ENCODE data around the gene FANCC. TPM values are rescaled to one million over a fixed set of nuclear protein-coding genes. Genes with fewer than 3 reads are reported as not detected.
A peak's percentile ranks its signal among the peaks of the same experiment; 100 is the strongest.

FANCC gene
- total RNA-seq, 1 donor from 2014 or later, result 35.4 TPM

DNA sequence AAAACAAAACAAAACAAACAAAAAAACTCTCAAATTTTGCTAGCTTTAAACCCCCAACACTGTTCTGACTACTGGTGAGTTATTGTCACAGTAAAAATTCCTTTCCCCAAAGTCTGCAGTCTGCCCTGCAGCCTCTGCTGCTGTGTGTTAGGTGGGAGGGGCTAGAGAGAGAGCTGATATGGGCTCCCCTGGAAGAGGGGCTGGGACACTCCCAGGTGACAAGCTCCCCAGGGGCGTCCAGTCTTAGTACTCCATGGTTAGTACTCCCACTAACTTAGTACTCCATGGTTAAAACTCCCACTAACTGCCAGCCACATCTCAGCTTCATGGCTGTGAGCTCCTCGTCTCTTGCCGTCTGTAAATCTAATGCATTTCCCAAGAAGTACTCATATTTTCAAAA is 191.9 kb downstream of the FANCC start:
- peak; percentile 45 for DNase-seq (ENCODE audit: low spot score)

- DNase-seq (ENCODE audit: low spot score), result peak; percentile 62
Observed at GRCh38 chr9:95124582-95125367, 192.7 kb downstream of the FANCC start.

GRCh38 chr9:95120781-95121370 is 196.6 kb downstream of the FANCC start:
- DNase-seq (ENCODE audit: low spot score), result no peak

GRCh38 chr9:95118596-95118995 is 198.9 kb downstream of the FANCC start:
- no peak for DNase-seq (ENCODE audit: low spot score)

- no peak for DNase-seq (ENCODE audit: low spot score)
Observed at GRCh38 chr9:95116808-95117204, 200.7 kb downstream of the FANCC start.

GRCh38 chr9:95116002-95116807 is 201.3 kb downstream of the FANCC start:
- DNase-seq (ENCODE audit: low spot score), result no peak

- DNase-seq (ENCODE audit: low spot score), result no peak
Observed at GRCh38 chr9:95115104-95115503, 202.4 kb downstream of the FANCC start.

DNA sequence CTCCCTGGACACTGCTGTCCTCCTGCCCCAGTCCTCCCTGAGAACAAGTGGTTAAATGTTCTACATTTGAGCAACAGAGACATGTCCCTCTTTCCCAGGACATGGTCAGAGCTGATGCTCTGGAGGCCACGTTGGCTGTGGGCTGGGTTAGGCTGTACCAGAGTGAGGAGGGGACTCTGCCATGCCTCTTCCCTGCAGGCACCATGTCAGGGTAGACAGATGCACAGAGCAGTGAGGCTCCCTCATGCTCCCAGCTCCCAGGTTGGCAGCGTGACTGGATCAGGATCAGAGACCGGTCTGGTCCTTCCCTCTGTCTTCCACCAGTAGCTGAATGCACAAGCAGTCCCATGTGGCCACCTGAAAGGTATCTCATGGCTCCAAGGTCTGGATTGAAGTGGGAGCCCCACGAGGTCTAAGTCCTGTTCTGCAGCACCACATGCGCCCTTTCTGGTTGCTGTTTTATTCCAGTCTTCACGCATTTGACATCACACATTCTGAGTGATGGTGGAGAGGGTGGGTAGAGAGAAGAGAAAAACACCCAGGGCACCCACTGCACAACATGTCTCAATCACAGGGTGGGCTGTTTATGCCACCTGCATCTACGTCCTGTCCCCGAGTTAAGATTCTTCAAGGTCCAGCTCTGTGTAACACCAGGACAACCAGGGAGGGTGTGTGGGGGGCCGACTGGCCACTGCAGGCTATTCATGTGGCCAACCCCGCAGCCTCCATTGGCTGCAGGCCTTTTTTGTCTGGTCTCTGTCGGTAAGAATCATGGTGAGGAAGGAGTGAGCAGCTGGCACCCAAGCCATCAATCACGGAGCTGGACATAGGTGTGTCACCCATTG is 204.9 kb downstream of the FANCC start:
- no peak for DNase-seq (ENCODE audit: low spot score)

DNA sequence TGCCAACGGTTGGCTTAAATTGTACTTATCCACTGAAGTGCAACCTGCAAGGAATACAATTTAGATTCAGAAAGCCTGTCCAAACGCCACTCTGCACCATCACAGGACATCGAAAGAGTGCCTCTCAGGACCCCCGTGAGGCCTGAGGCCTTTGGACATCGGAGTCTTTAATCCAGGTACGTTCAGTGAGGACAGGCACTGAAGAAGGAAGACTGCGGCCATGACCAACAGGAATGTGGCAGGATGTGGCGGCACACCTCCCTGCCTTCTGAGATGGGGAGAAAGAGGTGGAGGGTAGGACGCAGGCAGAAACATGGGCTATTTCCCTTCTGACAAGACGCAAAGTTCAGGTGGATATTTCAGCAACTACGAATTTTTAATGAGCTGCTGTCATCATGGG is 205.8 kb downstream of the FANCC start:
- DNase-seq (ENCODE audit: low spot score), result no peak

GRCh38 chr9:95110921-95111525 is 206.5 kb downstream of the FANCC start:
- DNase-seq (ENCODE audit: low spot score), result no peak

- no peak for DNase-seq (ENCODE audit: low spot score)
Observed at GRCh38 chr9:95109456-95109855, 208.1 kb downstream of the FANCC start.

DNA sequence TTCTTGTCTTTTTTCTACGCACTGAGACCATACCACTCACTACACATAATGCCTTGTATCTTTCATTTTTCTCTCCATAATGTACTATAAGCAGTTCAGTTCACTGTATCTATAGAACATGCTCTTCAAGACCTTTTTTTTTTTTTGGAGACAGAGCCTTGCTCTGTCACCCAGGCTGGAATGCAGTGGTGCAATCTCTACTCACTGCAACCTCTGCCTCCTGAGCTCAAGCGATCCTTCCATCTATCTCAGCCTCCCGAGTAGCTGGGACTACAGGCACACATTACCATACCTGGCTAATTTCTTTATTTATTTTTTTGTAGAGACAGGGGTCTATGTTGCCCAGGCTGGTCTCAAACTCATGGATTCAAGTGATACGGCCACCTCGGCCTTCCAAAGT is 208.7 kb downstream of the FANCC start:
- no peak for DNase-seq (ENCODE audit: low spot score)

DNA sequence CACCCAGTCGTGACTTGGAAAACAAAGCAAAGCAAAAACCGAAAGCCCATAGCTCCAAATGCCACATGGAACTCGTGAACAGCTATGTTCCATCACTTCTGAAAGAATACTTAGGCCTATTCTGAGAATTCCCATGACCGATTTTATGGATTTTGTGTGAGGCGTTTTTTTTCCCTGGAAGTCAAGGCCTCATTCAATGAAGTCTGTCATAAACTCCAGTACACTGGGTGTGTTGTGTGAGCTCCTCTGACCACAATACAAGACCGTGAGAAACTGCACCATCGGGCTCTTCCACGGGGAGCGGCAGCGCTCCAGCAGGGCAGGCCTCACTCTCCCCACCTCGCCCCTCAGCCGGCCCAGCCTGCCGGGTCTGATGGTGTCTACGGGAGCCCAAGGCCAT is 209.5 kb downstream of the FANCC start:
- no peak for DNase-seq (ENCODE audit: low spot score)

- DNase-seq (ENCODE audit: low spot score), result peak; percentile 76
Observed at GRCh38 chr9:95107001-95107749, 210.3 kb downstream of the FANCC start.

DNA sequence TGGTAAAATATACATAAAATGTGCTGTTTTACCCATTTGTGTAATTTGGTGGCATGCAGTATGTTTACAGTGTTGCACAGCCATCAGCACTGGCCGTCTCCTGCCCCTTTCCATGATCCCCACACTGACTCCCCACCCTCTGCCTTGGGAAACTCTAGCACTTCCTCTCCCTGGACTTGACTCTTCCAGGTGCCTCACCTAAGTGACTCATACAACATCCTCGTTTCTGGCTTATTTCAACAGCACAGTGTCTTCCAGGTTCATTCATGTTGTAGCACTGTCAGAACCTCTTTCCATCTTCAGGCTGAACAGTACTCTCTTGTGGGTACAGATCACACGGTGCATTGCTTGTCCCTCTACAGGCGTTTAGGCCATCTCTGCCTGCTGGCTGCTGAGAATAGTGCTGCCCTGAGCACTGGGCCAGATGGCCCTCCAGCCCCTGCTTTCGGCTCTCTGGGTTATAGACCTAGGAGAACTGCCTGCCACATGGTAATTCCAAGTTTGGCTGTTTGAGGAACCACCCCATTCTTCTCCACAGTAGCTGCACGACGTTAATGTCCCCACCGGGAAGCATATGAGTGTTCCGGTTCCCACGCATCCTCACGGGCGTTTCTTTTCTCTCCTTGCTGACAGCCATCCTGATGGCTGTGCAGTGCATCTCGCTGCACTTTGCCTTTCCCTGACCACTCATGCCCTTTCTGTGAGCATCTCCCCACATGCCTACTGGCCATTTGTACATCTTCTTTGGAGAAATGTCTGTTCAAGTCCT is 211.8 kb downstream of the FANCC start:
- no peak for DNase-seq (ENCODE audit: low spot score)

GRCh38 chr9:95104980-95105379 is 212.5 kb downstream of the FANCC start:
- no peak for DNase-seq (ENCODE audit: low spot score)

DNA sequence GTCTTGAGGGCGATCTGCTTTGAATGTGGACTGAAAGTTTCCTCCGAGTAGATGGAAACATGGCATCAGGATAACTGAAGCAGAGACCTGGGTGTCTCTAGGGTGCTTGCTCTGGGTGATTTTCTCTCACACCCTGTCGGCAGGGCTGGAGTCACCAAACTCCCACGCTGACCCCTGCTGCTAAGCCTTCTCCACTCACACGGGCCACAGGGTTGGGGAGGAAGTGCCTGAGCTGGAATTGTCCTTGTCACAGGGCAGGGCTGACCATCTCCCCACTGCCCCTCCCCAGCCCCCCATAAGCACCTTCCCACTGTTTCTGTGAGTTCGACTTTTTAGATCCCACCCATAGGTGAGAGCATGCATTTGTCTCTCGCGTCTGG is 212.9 kb downstream of the FANCC start:
- DNase-seq (ENCODE audit: low spot score), result no peak

DNA sequence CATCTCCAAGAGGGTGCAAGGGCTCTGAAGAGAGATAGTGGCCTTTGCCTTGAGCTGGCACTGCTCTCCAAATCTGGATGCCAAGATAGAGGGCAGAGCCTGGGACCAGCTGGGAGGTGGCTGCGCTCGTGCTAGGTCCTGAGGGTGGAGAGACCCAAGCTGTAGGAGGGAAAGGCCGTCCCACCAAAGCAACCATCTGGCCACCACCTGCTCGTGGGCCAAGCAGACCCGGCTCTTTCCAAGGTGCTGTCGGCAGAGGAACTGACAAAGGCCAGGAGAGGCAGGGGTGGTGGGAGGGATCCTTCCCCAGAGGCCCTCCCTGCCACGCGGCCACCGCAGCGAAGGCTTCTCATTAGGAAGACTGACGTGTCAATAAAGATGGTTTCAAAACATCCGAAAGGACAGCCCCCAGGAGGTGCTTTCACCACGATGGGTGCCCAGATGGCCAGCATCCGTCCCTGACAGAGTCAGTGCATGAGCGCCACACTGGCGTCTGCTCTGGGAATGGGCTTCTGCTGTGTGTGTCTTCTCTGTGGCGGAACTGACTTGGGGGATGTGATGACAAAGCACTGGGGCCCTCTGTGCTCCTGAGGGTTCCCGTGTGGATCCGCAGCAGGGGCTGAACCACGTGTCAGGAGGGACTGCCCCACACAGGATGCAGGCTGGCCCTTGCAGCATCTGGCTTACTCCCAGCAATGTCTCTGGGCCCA is 213.5 kb downstream of the FANCC start:
- DNase-seq (ENCODE audit: low spot score), result no peak

DNA sequence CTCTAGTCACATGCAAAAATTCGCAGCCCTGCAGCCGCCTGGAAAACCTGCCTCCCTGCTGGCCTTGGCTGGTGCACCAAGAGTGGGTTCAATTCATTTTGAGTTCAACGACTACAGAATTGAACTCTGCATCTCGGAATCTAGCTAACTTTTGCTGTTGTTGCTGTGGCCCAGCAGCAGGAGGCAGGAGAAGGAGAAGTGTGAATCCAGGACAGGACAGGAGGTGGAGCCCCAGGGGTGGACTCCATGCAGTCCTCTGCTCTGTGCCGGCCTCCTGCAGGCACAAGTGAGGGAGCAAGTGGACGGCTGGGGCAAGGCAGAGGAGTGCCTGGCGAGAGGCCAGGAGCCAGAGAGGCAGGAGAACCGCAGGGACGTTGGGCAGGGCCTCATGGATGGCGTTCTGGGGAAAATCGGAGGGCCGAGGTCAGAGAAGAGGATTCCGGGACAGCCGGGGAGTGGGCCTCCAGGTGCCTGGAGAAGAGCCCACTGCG is 214.2 kb downstream of the FANCC start:
- DNase-seq (ENCODE audit: low spot score), result no peak
